CD4-positive, alpha-beta memory T cell (primary cell): Measurements from ENCODE around the gene SAG. TPM values are rescaled to one million over a fixed set of nuclear protein-coding genes. Genes with fewer than 3 reads are reported as not detected.

Experiments
- CTCF ChIA-PET: fragments of 350-600 bp; sonication (Branson Sonifier 250); formaldehyde crosslinking; loops from one replicate; lab custom pipeline; 2021; ENCODE audit warnings: inconsistent platforms; ENCODE audit not compliant: partially characterized antibody; lab: Charles Lee
- POLR2A ChIA-PET: fragments of 350-600 bp; sonication (Branson Sonifier 250); formaldehyde crosslinking; loops from one replicate; lab custom pipeline; 2021; ENCODE audit not compliant: partially characterized antibody; lab: Charles Lee
- DNase-seq, 5 donors: peaks; one replicate each; pipeline versions ENCODE4 v3.0.0 to v3.0.0-alpha.2; 2020 to 2022; ENCODE audit warnings: mixed read lengths in 1 of 5
- H3K27ac ChIP-seq: one replicate; pipeline ENCODE4 v1.7.0; 2013; ENCODE audit warnings: low read depth, low read length
- H3K27me3 ChIP-seq: 2 replicates; pipeline ENCODE4 v1.7.0; 2013; ENCODE audit warnings: mild to moderate bottlenecking, low read length, moderate library complexity; ENCODE audit not compliant: insufficient read depth
- H3K36me3 ChIP-seq: 2 replicates; pipeline ENCODE4 v1.7.0; 2013; ENCODE audit warnings: mild to moderate bottlenecking, low read length, moderate library complexity; ENCODE audit not compliant: insufficient read depth
- H3K4me1 ChIP-seq: 2 replicates; pipeline ENCODE4 v1.7.0; 2013; ENCODE audit warnings: mild to moderate bottlenecking, low read length, moderate library complexity; ENCODE audit not compliant: insufficient read depth
- H3K4me3 ChIP-seq, 2 donors: one replicate each; pipeline ENCODE4 v1.7.0; 2013; ENCODE audit warnings: low read length in 2 of 2, mild to moderate bottlenecking in 1 of 2
- H3K9me3 ChIP-seq, 2 donors: one replicate each; pipeline ENCODE4 v1.7.0; 2013; ENCODE audit warnings: low read length in 2 of 2, control low read depth in 1 of 2; ENCODE audit not compliant: control insufficient read depth in 1 of 2
- H3K27ac Mint-ChIP-seq, 7 donors: one replicate each; pipeline ENCODE4 v1.8.0; 2020 to 2021; ENCODE audit warnings: mixed read lengths in 7 of 7, mild to moderate bottlenecking in 6 of 7, inconsistent platforms in 3 of 7, moderate library complexity in 3 of 7
- H3K27me3 Mint-ChIP-seq, 2 donors: one replicate each; pipeline ENCODE4 v1.8.0; 2020 to 2021; ENCODE audit warnings: mixed read lengths in 2 of 2
- H3K36me3 Mint-ChIP-seq, 2 donors: one replicate each; pipeline ENCODE4 v1.8.0; 2020 to 2021; ENCODE audit warnings: mixed read lengths in 2 of 2, inconsistent platforms in 1 of 2, mild to moderate bottlenecking in 1 of 2
- H3K4me1 Mint-ChIP-seq, 4 donors: one replicate each; pipeline ENCODE4 v1.8.0; 2020 to 2021; ENCODE audit warnings: mixed read lengths in 4 of 4, mild to moderate bottlenecking in 1 of 4
- H3K4me3 Mint-ChIP-seq, 8 donors: one replicate each; pipeline ENCODE4 v1.8.0; 2020 to 2021; ENCODE audit warnings: mixed read lengths in 8 of 8, mild to moderate bottlenecking in 7 of 8, moderate library complexity in 6 of 8, inconsistent platforms in 3 of 8
- H3K9me3 Mint-ChIP-seq, 8 donors: one replicate each; pipeline ENCODE4 v1.8.0; 2020 to 2021; ENCODE audit warnings: mixed read lengths in 8 of 8, mild to moderate bottlenecking in 5 of 8, inconsistent platforms in 3 of 8, moderate library complexity in 1 of 8
- intact Hi-C: fragments of 100-400 bp; cut with micrococcal nuclease; formaldehyde crosslinking; loops from one replicate; pipeline ENCODE4 v1.15.1; 2023
- polyA plus RNA-seq, 2 donors: library from polyadenylated mRNA; unstranded; fragments of 300-500 nt; fragmentation: Illumina TruSeq; gene quantifications; one replicate each; pipeline ENCODE4 v1.2.3, GENCODE V29; 2021
- total RNA-seq, 2 experiments: library from RNA; stranded (reverse); gene quantifications; one replicate each; pipeline ENCODE4 v1.2.3, GENCODE V29; 2021

Gene SAG
- total and polyA plus RNA-seq, 4 experiments from 2014 or later = 0.06 TPM; not detected in 3

DNA sequence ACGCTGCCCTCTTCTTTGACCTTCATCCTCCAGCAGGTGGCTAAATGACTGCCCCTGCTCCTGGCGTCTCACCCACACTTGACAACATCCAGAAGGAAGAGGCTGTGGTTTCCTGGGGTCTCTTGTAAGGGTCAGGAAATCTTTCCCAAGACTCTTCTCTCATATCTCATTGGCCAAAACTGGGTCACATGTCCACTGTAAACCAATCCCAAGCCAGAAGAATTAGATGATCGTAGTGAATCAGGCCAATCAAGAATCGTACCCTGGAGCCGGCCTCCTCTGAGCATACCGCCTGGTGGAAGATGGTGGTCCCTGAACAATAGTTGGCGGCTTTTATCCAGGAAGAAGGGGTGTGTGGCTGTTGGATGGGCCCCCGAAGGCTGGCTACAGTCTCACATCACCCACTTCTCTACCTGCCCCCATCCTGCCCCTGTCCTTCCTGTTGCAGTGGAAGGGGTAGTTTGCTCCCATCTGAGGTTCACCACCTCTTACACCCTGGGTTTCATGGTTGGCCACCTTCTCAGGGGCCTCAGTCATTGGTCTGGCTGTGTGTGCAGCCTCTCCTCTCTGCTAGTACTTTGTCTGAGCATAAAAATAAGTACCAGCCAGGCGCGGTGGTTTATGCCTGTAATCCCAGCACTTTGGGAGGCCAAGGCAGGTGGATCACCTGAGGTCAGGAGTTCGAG lies 3.8 kb downstream of the SAG start:
- CTCF ChIA-PET = no interaction called here
- no peak overlapping the region for H3K4me3 Mint-ChIP-seq

DNA sequence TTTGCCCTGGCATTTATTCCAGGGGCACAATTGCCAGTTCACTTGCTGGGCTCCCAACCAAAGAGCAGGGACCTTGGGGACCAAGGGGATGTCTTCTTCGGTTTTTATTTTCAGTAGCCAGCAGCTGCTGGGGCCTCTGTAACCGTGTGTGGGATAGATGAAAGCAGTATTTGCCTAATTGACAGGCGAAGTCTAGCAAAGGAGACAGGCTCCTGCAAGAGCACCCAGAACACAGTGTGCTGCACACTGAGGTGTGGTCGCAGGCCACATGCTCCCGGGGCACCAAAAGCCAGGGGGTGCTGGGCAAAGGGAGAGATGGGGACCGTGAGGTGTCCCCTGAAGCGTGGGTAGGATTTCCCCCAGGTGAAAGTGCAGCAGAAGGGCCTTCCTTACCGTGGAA lies 5.3 kb downstream of the SAG start:
- no peaks in the 10 kb centered on the region for H3K36me3 ChIP-seq
- no peaks in the 10 kb centered on the region for H3K27me3 ChIP-seq
- H3K4me1 Mint-ChIP-seq = peaks cover 0 to 4% (median 2%) of the 10 kb centered on the region in 4 donors
- peak overlapping the region in 1 of 7 donors; percentile 53 for H3K27ac Mint-ChIP-seq
- intact Hi-C loops = no loop called here
- ChIA-PET CTCF (interaction anchor here (0.7 kb wide), 1 partner anchor 71 kb away, joined by 3 read pairs; no protein-coding TSS in a partner anchor), POLR2A (no interaction called here)
- H3K36me3 Mint-ChIP-seq = no peaks in the 10 kb centered on the region
- H3K9me3 ChIP-seq = no peaks in the 10 kb centered on the region
- no peaks in the 10 kb centered on the region for H3K4me1 ChIP-seq
- no peaks in the 10 kb centered on the region for H3K27me3 Mint-ChIP-seq
- no peak overlapping the region for H3K4me3 Mint-ChIP-seq
- H3K27ac ChIP-seq = no peak overlapping the region
- H3K4me3 ChIP-seq = no peak overlapping the region
- no peak for DNase-seq
- H3K9me3 Mint-ChIP-seq = no peaks in the 10 kb centered on the region

More for the DNA sequence above, 3.8 kb downstream of the SAG start:
- no peak overlapping the region for H3K4me3 ChIP-seq
- no peaks in the 10 kb centered on the region for H3K36me3 Mint-ChIP-seq
- H3K9me3 Mint-ChIP-seq = peaks cover 0 to 1% (median 0%) of the 10 kb centered on the region in 8 donors
- H3K27ac Mint-ChIP-seq = peak overlapping the region in 1 of 7 donors; percentile 7
- H3K27ac ChIP-seq = no peak overlapping the region
- POLR2A ChIA-PET = no interaction called here
- H3K36me3 ChIP-seq = no peaks in the 10 kb centered on the region
- intact Hi-C loops = no loop called here
- no peak for DNase-seq
- no peaks in the 10 kb centered on the region for H3K27me3 Mint-ChIP-seq
- peaks cover 0 to 4% (median 2%) of the 10 kb centered on the region in 4 donors for H3K4me1 Mint-ChIP-seq
- H3K4me1 ChIP-seq = no peaks in the 10 kb centered on the region
- no peaks in the 10 kb centered on the region for H3K9me3 ChIP-seq
- no peaks in the 10 kb centered on the region for H3K27me3 ChIP-seq

DNA sequence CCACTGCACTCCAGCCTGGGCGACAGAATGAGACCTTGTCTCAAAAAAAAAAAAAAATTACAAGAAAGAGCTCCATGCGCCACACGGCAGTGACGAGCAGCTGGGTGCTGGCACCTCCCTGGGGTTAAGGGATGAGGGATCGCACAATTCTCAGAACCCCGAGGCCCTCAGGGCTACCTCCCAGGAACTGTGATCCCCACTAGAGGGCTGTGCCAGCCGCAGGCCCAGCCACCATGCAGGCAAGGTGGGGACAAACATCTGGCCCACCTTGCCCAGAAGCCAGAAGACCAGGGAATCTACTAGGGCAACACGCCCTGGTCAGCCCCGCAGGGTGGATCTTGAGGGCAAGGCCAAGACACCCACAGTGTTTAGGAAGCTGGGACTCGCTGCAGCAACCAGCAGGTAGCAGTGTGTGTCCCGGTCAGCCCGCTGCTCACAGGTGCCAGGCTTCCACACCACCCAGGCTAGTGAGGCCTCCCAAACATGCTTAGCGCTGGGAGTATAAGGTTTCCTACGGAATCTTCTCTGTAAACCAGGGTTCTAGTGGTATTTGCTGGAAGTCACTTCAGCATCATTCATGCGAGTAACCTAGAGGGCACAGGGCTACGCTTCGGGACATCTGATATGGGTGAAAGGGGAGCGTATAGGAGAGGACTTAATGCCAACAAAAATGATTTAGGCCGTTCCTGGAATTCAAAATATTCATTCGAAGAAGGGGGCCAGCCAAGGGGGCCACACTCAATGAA lies 6.7 kb downstream of the SAG start:
- Mint-ChIP-seq H3K9me3 (no peaks in the 10 kb centered on the region), H3K27me3 (no peaks in the 10 kb centered on the region), H3K36me3 (no peaks in the 10 kb centered on the region), H3K4me3 (no peak overlapping the region), H3K27ac (no peak overlapping the region), H3K4me1 (peaks cover 0 to 4% (median 2%) of the 10 kb centered on the region in 4 donors)
- POLR2A ChIA-PET = no interaction called here
- peaks cover 4% of the 10 kb centered on the region for H3K27me3 ChIP-seq
- H3K27ac ChIP-seq = no peak overlapping the region
- intact Hi-C loops = no loop called here
- no peaks in the 10 kb centered on the region for H3K9me3 ChIP-seq
- H3K36me3 ChIP-seq = no peaks in the 10 kb centered on the region
- no peaks in the 10 kb centered on the region for H3K4me1 ChIP-seq
- DNase-seq = no peak
- H3K4me3 ChIP-seq = no peak overlapping the region
- CTCF ChIA-PET = interaction anchor here (0.7 to 1.0 kb wide), 2 partner anchors 9 to 42 kb away, joined by 3 to 4 read pairs; no protein-coding TSS in a partner anchor

DNA sequence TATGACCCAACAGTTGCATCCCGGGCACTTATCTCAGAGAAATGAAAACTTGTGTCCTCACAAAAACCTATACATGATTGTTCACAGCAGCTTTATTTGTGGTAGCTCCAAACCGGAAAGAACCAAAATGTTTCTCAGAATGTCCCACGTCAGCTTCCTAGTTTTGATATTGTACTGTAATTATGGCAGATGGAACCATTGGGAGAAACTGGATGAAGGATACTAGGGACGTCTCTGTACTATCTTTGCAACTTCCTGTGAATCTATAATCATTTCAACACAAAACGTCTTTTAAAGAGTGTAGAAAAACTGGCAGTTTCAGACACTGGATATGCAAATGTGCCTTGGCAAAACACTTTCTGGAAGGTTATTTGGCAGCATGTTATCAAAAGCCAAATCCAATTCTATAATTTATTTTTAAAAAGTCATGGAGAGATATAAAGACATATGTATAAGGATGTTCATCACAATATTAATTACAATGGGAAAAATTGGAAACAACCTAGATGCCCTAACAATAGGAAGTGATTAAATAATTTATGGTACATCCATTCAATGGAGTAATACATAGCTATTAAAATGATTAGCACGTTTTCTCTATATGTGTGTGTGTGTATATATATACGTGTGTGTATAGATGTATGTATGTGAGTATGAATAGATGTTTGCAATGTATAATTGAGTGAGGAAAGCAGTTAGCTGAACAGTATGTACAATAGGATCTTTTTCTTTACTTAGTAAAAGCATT lies 9.8 kb downstream of the SAG start:
- H3K36me3 ChIP-seq = no peaks in the 10 kb centered on the region
- ChIA-PET CTCF (interaction anchor here (1.8 kb wide), 1 partner anchor 11 kb away, joined by 4 read pairs; no protein-coding TSS in a partner anchor), POLR2A (interaction anchor here (2.1 kb wide), 1 partner anchor 14 kb away, joined by 7 read pairs; no protein-coding TSS in a partner anchor)
- Mint-ChIP-seq H3K4me3 (no peak overlapping the region), H3K27ac (peak overlapping the region in 1 of 7 donors; percentile 53), H3K9me3 (no peaks in the 10 kb centered on the region), H3K27me3 (no peaks in the 10 kb centered on the region), H3K4me1 (peaks cover 0 to 8% (median 2%) of the 10 kb centered on the region in 4 donors), H3K36me3 (no peaks in the 10 kb centered on the region)
- intact Hi-C loops = no loop called here
- H3K4me3 ChIP-seq = no peak overlapping the region
- no peaks in the 10 kb centered on the region for H3K4me1 ChIP-seq
- H3K27ac ChIP-seq = no peak overlapping the region
- no peaks in the 10 kb centered on the region for H3K9me3 ChIP-seq
- DNase-seq = no peak
- peaks cover 4% of the 10 kb centered on the region for H3K27me3 ChIP-seq

DNA sequence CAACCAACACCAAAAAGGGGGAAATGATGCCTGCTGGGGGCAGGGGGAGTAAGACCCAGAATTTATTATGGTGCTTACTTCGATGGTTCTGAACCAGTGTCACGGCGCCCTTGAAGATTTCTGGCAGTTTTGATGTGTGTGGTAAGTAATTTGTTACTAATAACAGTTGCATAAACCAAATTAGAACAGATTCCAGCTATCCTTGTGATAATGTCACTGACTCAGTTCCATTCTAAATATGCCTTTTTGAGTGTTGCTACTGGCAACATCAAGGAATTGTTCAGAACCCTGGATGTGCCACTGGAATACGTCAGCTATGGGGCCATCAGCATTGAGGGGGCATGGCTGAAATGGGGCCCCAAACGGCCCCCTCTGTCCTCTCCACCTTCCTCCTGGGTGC lies 11.6 kb downstream of the SAG start:
- Histone ChIP-seq H3K4me1 (no peaks in the 10 kb centered on the region), H3K27ac (no peak overlapping the region), H3K9me3 (no peaks in the 10 kb centered on the region), H3K27me3 (peaks cover 4% of the 10 kb centered on the region), H3K4me3 (no peak overlapping the region), H3K36me3 (no peaks in the 10 kb centered on the region)
- intact Hi-C loops = no loop called here
- peaks cover 2 to 15% (median 7%) of the 10 kb centered on the region in 4 donors for H3K4me1 Mint-ChIP-seq
- no peak for DNase-seq
- no peaks in the 10 kb centered on the region for H3K9me3 Mint-ChIP-seq
- H3K27ac Mint-ChIP-seq = peak overlapping the region in 1 of 7 donors; percentile 7
- no peak overlapping the region for H3K4me3 Mint-ChIP-seq
- H3K36me3 Mint-ChIP-seq = no peaks in the 10 kb centered on the region
- ChIA-PET CTCF (no interaction called here), POLR2A (no interaction called here)
- no peaks in the 10 kb centered on the region for H3K27me3 Mint-ChIP-seq

DNA sequence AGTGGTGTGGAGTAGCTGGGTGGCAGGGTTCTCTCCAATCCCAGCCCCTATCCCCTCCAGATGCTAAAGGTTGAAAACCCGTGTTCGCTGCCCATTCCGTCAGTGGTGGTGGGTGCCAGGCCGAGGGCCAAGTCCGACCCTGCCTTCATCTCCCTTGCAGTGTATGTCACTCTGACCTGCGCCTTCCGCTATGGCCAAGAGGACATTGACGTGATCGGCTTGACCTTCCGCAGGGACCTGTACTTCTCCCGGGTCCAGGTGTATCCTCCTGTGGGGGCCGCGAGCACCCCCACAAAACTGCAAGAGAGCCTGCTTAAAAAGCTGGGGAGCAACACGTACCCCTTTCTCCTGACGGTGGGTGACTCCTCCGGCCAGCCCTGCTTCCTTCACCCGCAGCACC lies 12.9 kb downstream of the SAG start:
- ChIA-PET POLR2A (interaction anchor here (1.1 kb wide), 1 partner anchor 11 kb away, joined by 4 read pairs; no protein-coding TSS in a partner anchor), CTCF (interaction anchor here (1.2 kb wide), 1 partner anchor 11 kb away, joined by 3 read pairs; no protein-coding TSS in a partner anchor)
- no peak overlapping the region for H3K27ac Mint-ChIP-seq
- DNase-seq = no peak
- Histone ChIP-seq H3K36me3 (no peaks in the 10 kb centered on the region), H3K4me3 (no peak overlapping the region), H3K4me1 (no peaks in the 10 kb centered on the region), H3K27ac (no peak overlapping the region), H3K27me3 (peaks cover 4% of the 10 kb centered on the region), H3K9me3 (no peaks in the 10 kb centered on the region)
- intact Hi-C loops = no loop called here
- H3K4me3 Mint-ChIP-seq = no peak overlapping the region
- H3K36me3 Mint-ChIP-seq = no peaks in the 10 kb centered on the region
- H3K4me1 Mint-ChIP-seq = peaks cover 2 to 18% (median 9%) of the 10 kb centered on the region in 4 donors
- H3K9me3 Mint-ChIP-seq = no peaks in the 10 kb centered on the region
- no peaks in the 10 kb centered on the region for H3K27me3 Mint-ChIP-seq
